ENCODE results near the gene TBC1D8. TPM values are rescaled to one million over a fixed set of nuclear protein-coding genes. Genes with fewer than 3 reads are reported as not detected.

TBC1D8 gene
- polyA plus RNA-seq, 3 donors = 16.1 to 78.0 (median 22.4) TPM

DNA sequence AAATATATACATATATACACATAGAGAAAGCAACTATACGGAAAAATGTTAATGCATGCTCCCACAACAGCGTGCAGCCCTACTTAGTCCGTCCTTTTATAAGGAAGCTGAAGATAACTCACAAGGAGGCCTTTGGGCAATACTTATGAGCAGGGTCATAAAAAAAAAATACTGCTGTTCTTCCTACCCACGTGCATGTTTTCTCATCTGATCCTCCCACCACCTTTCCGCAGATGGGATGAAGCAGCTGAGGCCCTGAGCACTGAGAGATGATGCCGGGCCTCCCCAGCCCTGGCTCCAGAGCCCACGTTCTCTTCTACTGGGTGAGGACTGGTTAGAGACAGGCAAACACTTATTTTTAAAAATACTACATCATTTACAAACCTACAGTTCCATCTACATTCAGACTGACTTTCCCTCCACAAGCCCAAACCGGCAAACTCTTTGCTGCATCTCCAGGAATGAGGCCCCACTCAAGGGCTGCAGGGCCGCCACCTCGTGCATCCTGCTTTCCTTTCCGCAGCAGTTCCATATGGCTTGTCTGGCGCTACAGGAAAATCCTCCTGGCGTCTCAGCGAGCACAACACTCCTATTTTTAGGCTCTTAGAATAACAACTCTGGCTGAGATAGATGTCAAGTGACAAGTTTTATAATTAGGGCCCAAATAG, 41.6 kb downstream of the TBC1D8 start:
- H3K4me1 ChIP-seq (ENCODE audit: control insufficient read depth in 1 of 2, insufficient read depth in 2 of 2, low read length in 2 of 2) = peaks cover 31 to 33% of the 10 kb centered on the region in 2 donors
- intact Hi-C loops (cut with micrococcal nuclease) = loop anchor here in 1 of 2 donors (10.0 kb wide), 1 partner anchor 85 kb away; no protein-coding TSS in a partner anchor
- DNase-seq = no peak
- H3K4me3 Mint-ChIP-seq = no peak overlapping the region
- H3K27ac Mint-ChIP-seq = peak overlapping the region in 1 of 7 donors; percentile 26
- no peak overlapping the region for H3K9ac ChIP-seq (ENCODE audit: insufficient read depth, low read length, poor library complexity, severe bottlenecking)
- no peaks in the 10 kb centered on the region for H3K27me3 ChIP-seq (ENCODE audit: control insufficient read depth in 2 of 2, insufficient read depth in 2 of 2, low read length in 2 of 2)
- H3K36me3 Mint-ChIP-seq = peaks cover 16 to 22% of the 10 kb centered on the region in 2 donors
- peaks cover 0 to 3% (median 0%) of the 10 kb centered on the region in 7 donors for H3K9me3 Mint-ChIP-seq
- peaks cover 0 to 4% (median 0%) of the 10 kb centered on the region in 3 donors for H3K27me3 Mint-ChIP-seq (ENCODE audit: low read depth in 3 of 3)
- peaks cover 46% of the 10 kb centered on the region for H3K4me1 Mint-ChIP-seq
- 91% methylated on average over 8 of the region's 14 CpGs for WGBS (ENCODE audit: insufficient coverage)
- no peak overlapping the region for H3K4me2 ChIP-seq (replicated peaks; ENCODE audit: extremely low read depth, low read length, poor library complexity, severe bottlenecking)
- H3K27ac ChIP-seq (ENCODE audit: low read depth in 1 of 2, low read length in 2 of 2) = no peak overlapping the region
- no peak overlapping the region for H3K4me3 ChIP-seq (replicated peaks in 1 of 3; ENCODE audit: low read depth in 2 of 3, low read length in 3 of 3)
- H2AFZ ChIP-seq (ENCODE audit: insufficient read depth, low read depth, low read length, poor library complexity, severe bottlenecking) = no peak overlapping the region
- H3K79me2 ChIP-seq (ENCODE audit: insufficient read depth, low read length) = peaks cover 67% of the 10 kb centered on the region
- TF ChIP-seq CTCF (IDR thresholded peaks at IDR 0.05) = no peak
- H4K20me1 ChIP-seq (ENCODE audit: insufficient read depth, low read length) = peaks cover 97% of the 10 kb centered on the region
- no peaks in the 10 kb centered on the region for H3K36me3 ChIP-seq (replicated peaks in 1 of 2; ENCODE audit: control insufficient read depth in 1 of 2, insufficient read depth in 2 of 2, low read length in 2 of 2)
- no peaks in the 10 kb centered on the region for H3K9me3 ChIP-seq (replicated peaks in 1 of 2; ENCODE audit: control insufficient read depth in 1 of 2, insufficient read depth in 1 of 2, low read length in 2 of 2)

DNA sequence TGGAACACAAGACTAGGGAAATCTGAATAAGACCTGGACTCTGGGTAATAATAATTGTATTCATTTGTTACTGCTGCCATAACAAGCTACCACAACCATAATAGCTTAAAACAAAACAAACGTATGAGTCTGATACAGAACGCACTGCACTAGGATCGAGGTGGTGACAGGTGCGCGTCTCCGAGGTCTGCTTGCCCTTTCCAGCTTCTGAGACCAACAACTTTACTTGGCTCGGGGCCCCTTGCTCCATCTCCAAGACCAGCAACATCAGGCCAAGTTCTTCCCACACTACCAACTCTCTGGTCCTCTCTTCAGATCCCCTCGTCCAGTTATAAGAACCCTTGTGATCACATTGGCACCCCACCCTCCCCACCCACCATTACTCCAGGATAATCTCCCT, 42.8 kb downstream of the TBC1D8 start:
- intact Hi-C loops (cut with micrococcal nuclease) = no loop called here
- DNase-seq = no peak
- peaks cover 0 to 3% of the 10 kb centered on the region in 2 donors for H3K9me3 ChIP-seq (replicated peaks in 1 of 2; ENCODE audit: control insufficient read depth in 1 of 2, insufficient read depth in 1 of 2, low read length in 2 of 2)
- peak overlapping the region in 2 of 7 donors; percentile 11 to 43 for H3K27ac Mint-ChIP-seq
- no peak overlapping the region for H2AFZ ChIP-seq (ENCODE audit: insufficient read depth, low read depth, low read length, poor library complexity, severe bottlenecking)
- WGBS (ENCODE audit: insufficient coverage) = 91% methylated on average over 5 of the region's 8 CpGs
- no peaks in the 10 kb centered on the region for H3K36me3 ChIP-seq (replicated peaks in 1 of 2; ENCODE audit: control insufficient read depth in 1 of 2, insufficient read depth in 2 of 2, low read length in 2 of 2)
- H3K4me3 ChIP-seq (replicated peaks in 1 of 3; ENCODE audit: low read depth in 2 of 3, low read length in 3 of 3) = no peak overlapping the region
- peaks cover 74% of the 10 kb centered on the region for H3K79me2 ChIP-seq (ENCODE audit: insufficient read depth, low read length)
- H4K20me1 ChIP-seq (ENCODE audit: insufficient read depth, low read length) = peaks cover 97% of the 10 kb centered on the region
- peaks cover 16 to 26% of the 10 kb centered on the region in 2 donors for H3K36me3 Mint-ChIP-seq
- peaks cover 36% of the 10 kb centered on the region for H3K4me1 Mint-ChIP-seq
- H3K9ac ChIP-seq (ENCODE audit: insufficient read depth, low read length, poor library complexity, severe bottlenecking) = no peak overlapping the region
- no peaks in the 10 kb centered on the region for H3K27me3 ChIP-seq (ENCODE audit: control insufficient read depth in 2 of 2, insufficient read depth in 2 of 2, low read length in 2 of 2)
- H3K4me2 ChIP-seq (replicated peaks; ENCODE audit: extremely low read depth, low read length, poor library complexity, severe bottlenecking) = no peak overlapping the region
- no peak for TF ChIP-seq CTCF (IDR thresholded peaks at IDR 0.05)
- H3K4me3 Mint-ChIP-seq = no peak overlapping the region
- peaks cover 19 to 21% of the 10 kb centered on the region in 2 donors for H3K4me1 ChIP-seq (ENCODE audit: control insufficient read depth in 1 of 2, insufficient read depth in 2 of 2, low read length in 2 of 2)
- H3K27me3 Mint-ChIP-seq (ENCODE audit: low read depth in 3 of 3) = peaks cover 0 to 4% (median 0%) of the 10 kb centered on the region in 3 donors
- H3K27ac ChIP-seq (ENCODE audit: low read depth in 1 of 2, low read length in 2 of 2) = no peak overlapping the region
- peaks cover 0 to 6% (median 5%) of the 10 kb centered on the region in 7 donors for H3K9me3 Mint-ChIP-seq

Data from CD14-positive monocyte (primary cell).